GM12874 (cell line): ENCODE results near the gene PTPRG.

Source experiments
- TF ChIP-seq, protein P1 (sequence below): IDR thresholded peaks from 2 replicates; pipeline ENCODE4 v1.5.1; 2011; ENCODE audit warnings: low read depth, mild to moderate bottlenecking, control low read depth, low read length, moderate library complexity; ENCODE audit not compliant: insufficient read depth

Gene PTPRG

GRCh38 chr3:62312201-62312600 is 750.8 kb downstream of the PTPRG start:
- TF ChIP-seq, protein P1, sequence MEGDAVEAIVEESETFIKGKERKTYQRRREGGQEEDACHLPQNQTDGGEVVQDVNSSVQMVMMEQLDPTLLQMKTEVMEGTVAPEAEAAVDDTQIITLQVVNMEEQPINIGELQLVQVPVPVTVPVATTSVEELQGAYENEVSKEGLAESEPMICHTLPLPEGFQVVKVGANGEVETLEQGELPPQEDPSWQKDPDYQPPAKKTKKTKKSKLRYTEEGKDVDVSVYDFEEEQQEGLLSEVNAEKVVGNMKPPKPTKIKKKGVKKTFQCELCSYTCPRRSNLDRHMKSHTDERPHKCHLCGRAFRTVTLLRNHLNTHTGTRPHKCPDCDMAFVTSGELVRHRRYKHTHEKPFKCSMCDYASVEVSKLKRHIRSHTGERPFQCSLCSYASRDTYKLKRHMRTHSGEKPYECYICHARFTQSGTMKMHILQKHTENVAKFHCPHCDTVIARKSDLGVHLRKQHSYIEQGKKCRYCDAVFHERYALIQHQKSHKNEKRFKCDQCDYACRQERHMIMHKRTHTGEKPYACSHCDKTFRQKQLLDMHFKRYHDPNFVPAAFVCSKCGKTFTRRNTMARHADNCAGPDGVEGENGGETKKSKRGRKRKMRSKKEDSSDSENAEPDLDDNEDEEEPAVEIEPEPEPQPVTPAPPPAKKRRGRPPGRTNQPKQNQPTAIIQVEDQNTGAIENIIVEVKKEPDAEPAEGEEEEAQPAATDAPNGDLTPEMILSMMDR: no peak

GRCh38 chr3:62316525-62316924 is 755.2 kb downstream of the PTPRG start:
- TF ChIP-seq, protein P1: no peak

DNA sequence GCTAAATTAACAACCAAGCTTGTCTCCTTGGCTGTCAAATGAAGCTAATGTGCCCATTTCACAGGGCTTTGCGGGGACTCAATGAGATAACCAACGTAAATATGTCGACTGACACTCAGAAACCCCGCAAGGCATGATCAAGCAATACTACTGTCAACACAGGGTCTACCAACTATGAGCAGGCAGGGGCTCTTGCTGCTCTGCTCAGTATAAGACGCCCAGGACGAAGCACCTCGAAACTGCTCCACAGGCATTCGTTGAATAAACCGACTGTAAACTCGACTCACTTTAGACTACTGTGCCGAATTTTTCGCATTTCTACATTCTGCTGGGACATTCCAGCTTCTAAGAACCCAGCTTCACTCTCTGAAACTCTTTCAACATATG is 757.0 kb downstream of the PTPRG start:
- TF ChIP-seq, protein P1: no peak

GRCh38 chr3:62318752-62319569 is 757.6 kb downstream of the PTPRG start:
- TF ChIP-seq, protein P1: no peak

DNA sequence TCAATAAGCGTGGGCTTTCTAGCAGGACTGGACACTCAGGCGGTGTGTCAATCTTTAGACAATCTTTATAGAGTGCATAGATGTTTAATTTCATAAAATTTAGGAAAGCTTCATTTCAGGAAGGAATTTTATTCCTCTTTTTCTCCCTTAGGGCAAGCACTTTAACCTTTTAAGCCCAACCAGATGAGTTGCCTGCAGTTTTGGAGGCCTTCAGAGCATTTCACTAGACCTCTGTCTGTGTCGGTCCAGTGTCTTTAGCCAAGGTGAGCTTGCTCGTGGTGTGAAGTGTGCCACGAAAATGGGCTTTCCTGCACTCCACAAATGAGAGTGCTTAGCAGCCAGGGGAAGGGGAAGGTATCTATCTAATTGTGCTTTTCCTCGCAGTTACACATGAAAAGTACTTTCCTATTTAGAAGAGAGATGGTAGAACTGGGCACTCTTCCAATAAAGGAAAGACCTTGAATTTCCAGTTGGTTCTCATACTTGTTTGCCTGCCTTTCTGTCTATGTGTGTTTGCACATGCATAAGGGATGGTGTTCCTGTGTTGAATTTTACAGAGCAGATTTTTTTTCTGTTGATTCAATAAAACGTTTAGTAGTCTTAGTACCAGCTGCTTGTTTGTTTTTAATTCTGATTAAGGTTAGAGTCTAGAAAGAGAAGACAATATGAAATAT is 758.3 kb downstream of the PTPRG start:
- TF ChIP-seq, protein P1: no peak

DNA sequence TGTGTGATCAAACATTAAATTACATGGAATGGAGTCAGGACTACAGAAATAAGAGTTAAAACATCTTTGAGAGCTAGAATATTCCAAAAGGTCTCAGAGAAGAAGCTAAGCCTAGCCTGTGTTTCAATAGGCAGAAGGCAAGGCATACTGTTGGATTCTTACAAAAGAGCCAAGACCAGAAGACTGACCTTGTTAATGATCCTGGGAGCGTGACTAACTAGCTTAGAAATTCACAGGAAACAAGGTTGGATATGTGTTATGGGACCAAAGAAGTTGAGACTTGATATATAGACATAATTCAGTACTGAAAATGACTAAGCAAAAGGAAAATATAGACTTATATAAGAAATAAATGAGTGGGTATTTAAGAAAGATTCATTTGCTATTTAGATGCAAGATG is 761.9 kb downstream of the PTPRG start:
- TF ChIP-seq, protein P1: no peak

- TF ChIP-seq, protein P1: no peak
Observed at GRCh38 chr3:62325896-62326295, 764.5 kb downstream of the PTPRG start.
